HL-60/S4 treated with phorbol 12-myristate 13-acetate at 8.2 ng/mL for 4 days and 3 days (cell line): ENCODE data around the gene GDAP1L1.

Experiments
- in situ Hi-C: fragments of 300-500 bp; cut with MboI; formaldehyde crosslinking; loops from 2 replicates; pipeline ENCODE4 v1.15.0; 2022; ENCODE audit warnings: low sequenced_read_pairs

GDAP1L1 gene

DNA sequence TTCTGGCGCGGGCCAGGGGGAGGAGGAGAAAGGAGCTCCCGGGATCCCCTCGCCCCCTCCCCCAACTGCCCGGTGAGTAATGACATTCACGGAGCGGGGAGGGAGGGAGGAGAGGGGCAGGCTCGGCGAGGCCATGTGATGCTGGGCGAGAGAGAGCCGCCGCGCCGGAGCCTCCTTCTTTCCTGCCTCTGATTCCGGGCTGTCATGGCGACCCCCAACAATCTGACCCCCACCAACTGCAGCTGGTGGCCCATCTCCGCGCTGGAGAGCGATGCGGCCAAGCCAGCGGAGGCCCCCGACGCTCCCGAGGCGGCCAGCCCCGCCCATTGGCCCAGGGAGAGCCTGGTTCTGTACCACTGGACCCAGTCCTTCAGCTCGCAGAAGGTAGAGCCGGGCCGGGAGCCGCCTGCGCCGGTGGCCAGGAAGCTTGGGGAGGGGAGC is at the start of gene GDAP1L1:
GDAP1L1 (plus strand) TSS at position 178 of the 441 bp plus-strand sequence; CDS start at position 205, 27 bp downstream.
- in situ Hi-C loops, result no loop called here

GRCh38 chr20:44198872-44199271 is 48.2 kb upstream of the GDAP1L1 start:
- in situ Hi-C loops, result no loop called here

- in situ Hi-C loops, result no loop called here
Measured at GRCh38 chr20:44199877-44200276, 47.2 kb upstream of the GDAP1L1 start.

- in situ Hi-C loops, result no loop called here
Measured at GRCh38 chr20:44200371-44200770, 46.7 kb upstream of the GDAP1L1 start.

- in situ Hi-C loops, result no loop called here
Measured at GRCh38 chr20:44200983-44201382, 46.1 kb upstream of the GDAP1L1 start.

- in situ Hi-C loops, result no loop called here
Measured at GRCh38 chr20:44203161-44203560, 43.9 kb upstream of the GDAP1L1 start.

GRCh38 chr20:44204156-44204831 is 42.8 kb upstream of the GDAP1L1 start:
- in situ Hi-C loops, result no loop called here

GRCh38 chr20:44204832-44205215 is 42.3 kb upstream of the GDAP1L1 start:
- in situ Hi-C loops, result no loop called here

DNA sequence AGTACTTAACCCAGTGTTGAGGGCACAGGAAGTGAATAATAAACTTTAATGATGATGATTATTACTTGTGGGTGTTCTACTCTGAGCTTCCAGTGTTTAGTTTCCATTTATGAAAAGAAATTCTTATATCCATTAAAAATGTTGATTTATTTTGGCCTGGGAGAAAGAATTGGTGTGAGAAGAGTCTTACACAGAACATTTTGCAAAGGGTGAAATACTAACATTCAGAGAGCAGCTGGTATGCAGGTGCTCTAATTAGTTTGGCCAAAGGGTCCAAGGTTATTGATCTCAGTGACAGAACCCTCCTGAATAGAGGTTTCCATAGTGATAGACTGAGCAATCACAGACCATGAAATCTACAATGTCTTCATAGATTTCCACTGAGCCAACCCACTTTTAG is 41.0 kb upstream of the GDAP1L1 start:
- in situ Hi-C loops, result no loop called here

GRCh38 chr20:44207126-44207723 is 39.9 kb upstream of the GDAP1L1 start:
- in situ Hi-C loops, result no loop called here

- in situ Hi-C loops, result no loop called here
Measured at GRCh38 chr20:44208165-44208564, 38.9 kb upstream of the GDAP1L1 start.

DNA sequence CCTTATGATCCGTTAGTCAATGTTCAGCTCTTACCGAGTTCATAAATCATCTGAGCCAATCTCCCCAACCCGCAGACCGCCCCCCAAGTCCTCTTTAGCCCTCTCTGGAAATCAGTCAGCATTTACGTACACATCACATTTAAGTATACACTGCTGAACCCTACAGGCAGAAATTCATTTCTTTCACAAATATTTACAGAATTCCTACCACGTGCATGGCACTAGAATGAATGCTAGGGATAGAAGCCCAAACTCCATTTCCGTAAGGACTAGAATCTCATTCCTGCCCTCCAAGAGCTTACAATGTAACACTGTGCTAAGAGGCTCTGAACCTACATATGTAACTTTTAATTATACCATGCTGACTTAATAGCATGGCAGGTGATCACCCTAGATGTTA is 38.3 kb upstream of the GDAP1L1 start:
- in situ Hi-C loops, result no loop called here

DNA sequence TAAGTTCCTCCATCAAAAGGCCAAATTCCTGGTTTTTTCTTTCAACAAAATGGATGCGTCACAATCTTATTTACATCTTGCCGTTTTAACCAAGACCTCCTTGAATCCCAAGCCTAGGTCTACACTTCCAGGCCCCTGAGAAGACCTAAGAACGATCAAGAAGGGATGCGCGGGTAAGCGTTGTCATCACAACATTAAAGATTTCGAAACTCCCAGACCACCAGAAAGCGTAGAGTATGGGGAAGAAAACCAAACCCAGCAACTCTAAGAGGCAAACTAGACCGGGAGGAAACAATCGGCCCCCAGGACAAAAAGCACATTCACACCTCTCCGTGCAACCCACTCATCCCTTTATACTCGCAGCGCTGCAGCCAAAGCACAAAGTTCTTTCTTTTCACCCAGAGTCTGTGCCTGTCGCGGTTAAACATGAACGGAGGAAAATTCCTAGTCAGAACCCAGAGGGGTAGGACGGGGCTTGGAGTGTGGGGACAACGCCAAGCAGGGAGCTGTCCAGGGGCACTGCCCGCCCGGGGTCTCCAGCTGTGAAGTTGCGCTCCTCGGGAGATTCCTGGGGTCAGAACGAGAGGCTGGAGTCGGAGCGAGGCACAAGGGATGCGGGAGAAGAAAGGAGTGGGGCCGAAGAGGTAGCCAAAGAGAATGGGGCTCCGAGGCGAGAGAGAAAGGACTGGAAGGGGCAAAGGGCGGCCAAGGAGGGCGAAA is 37.3 kb upstream of the GDAP1L1 start:
- in situ Hi-C loops, result no loop called here

DNA sequence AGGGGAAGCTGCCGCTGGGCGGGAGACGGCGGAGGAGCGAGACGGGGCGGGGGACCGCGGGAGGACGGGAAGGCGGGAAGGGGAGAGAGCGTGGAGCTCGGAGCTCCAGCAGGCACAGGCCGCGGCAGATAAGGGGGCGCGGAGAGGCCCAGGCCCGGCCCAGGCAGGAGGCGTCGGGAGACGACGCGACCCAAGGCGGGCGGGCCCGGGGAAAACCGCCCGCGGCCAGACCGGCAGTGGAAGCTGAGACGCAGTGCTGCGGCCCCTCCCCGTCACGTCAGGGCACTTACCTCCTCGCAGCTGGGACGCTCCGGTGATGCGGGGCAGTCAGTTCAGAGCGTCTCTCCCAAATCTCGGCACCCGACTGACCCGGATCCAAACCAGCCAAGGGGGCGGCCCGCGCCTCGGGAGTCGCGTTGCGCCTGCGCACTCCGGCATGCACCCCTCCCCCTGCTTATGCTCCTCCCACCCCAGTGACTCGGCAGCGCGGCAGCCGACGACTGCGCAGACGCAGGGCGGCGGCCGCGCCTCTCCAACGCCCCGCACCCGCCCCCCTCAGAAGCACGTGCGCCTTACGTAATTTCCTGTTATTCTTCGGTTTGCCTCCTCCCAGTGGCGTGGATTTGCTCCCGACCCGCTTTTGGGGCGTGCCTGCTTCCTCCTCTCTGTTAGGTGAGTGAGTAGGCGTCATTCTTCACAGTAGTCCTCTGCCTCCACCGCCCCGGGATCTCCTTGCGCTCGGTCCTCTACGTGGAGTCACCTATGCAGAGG is 36.5 kb upstream of the GDAP1L1 start, which contains the start of gene OSER1:
OSER1 (minus strand) TSS at position 366 of the 771 bp plus-strand sequence. CDS start 3,814 bp downstream, outside the sequence.
- in situ Hi-C loops, result no loop called here

GRCh38 chr20:44211177-44212039 is 35.7 kb upstream of the GDAP1L1 start:
- in situ Hi-C loops, result no loop called here

GRCh38 chr20:44212792-44213191 is 34.3 kb upstream of the GDAP1L1 start:
- in situ Hi-C loops, result no loop called here

GRCh38 chr20:44215125-44215524 is 32.0 kb upstream of the GDAP1L1 start:
- in situ Hi-C loops, result no loop called here

- in situ Hi-C loops, result no loop called here
Measured at GRCh38 chr20:44217342-44218092, 29.6 kb upstream of the GDAP1L1 start.

DNA sequence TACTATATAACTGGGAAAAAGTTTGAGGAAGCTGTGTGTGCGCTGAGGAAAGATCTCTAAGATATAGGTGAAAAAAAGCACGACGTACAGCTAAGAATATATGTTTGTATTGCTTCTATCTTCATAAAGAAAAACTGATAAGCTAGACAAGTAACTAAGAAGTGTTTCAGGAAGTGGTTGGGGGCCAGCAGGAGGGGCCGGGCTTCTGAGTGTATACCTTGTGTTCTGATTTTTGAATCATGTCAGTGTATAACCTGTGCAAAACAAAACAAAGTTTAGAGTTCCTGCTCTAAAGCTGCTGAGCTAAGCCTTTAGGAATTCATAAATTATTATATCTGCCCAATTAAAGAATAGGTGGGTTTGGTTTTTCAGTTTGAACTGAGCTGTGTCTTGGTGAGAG is 28.7 kb upstream of the GDAP1L1 start:
- in situ Hi-C loops, result no loop called here
